ENCODE results near the gene KRT17. TPM values are rescaled to one million over a fixed set of nuclear protein-coding genes. Genes with fewer than 3 reads are reported as not detected.

The KRT17 gene
- polyA plus RNA-seq (0.78 TPM in 1 of 2 replicates, not detected in the other), polyA minus RNA-seq (not detected in 2 replicates)

- Histone ChIP-seq H3K9me2 (ENCODE audit: insufficient read depth, low read length) (no peaks in the 10 kb centered on the region), H3K9ac (ENCODE audit: low read length) (no peak within 1 kb of the TSS), H3K4me2 (ENCODE audit: low read length) (no peak within 1 kb of the TSS), H4K20me1 (ENCODE audit: insufficient read depth) (no peaks in the 10 kb centered on the region), H3K36me3 (ENCODE audit: insufficient read depth, low read length) (no peaks in the 10 kb centered on the region), H2AFZ (ENCODE audit: low read depth, low read length) (no peak within 1 kb of the TSS), H3K27me3 (ENCODE audit: insufficient read depth, low read depth, low read length) (no peaks in the 10 kb centered on the region), H3K79me2 (replicated peaks; ENCODE audit: insufficient read depth, low read length) (no peaks in the 10 kb centered on the region), H3F3A (ENCODE audit: insufficient read depth, low read length, poor library complexity, severe bottlenecking) (no peaks in the 10 kb centered on the region), H3K4me3 (ENCODE audit: low read length) (no peak within 1 kb of the TSS), H3K27ac (ENCODE audit: low read length) (no peak within 1 kb of the TSS), H3K9me3 (ENCODE audit: low read length) (no peaks in the 10 kb centered on the region)
- TF ChIP-seq MXI1 (conservative IDR thresholded peaks at IDR 0.05; ENCODE audit: poor library complexity, severe bottlenecking) (no peak), RAD21 (conservative IDR thresholded peaks at IDR 0.05) (no peak), CTCF (IDR thresholded peaks at IDR 0.05; ENCODE audit: poor library complexity, severe bottlenecking) (no peak), EP300 (conservative IDR thresholded peaks at IDR 0.05; ENCODE audit: poor library complexity, severe bottlenecking) (no peak)
These were observed at the start of gene KRT17 for GRCh38 chr17:41624208-41625101. KRT17 (minus strand) TSS chr17:41624575; CDS start chr17:41624509, 66 bp downstream.

GRCh38 chr17:41672153-41672552, 47.8 kb upstream of the KRT17 start:
- Histone ChIP-seq H3K27ac (ENCODE audit: low read length) (no peak overlapping the region), H2AFZ (ENCODE audit: low read depth, low read length) (no peak overlapping the region), H3K9me2 (ENCODE audit: insufficient read depth, low read length) (no peaks in the 10 kb centered on the region), H4K20me1 (ENCODE audit: insufficient read depth) (no peaks in the 10 kb centered on the region), H3K9ac (ENCODE audit: low read length) (no peak overlapping the region), H3F3A (ENCODE audit: insufficient read depth, low read length, poor library complexity, severe bottlenecking) (no peaks in the 10 kb centered on the region), H3K4me3 (ENCODE audit: low read length) (no peak overlapping the region), H3K9me3 (ENCODE audit: low read length) (no peaks in the 10 kb centered on the region), H3K27me3 (ENCODE audit: insufficient read depth, low read depth, low read length) (no peaks in the 10 kb centered on the region), H3K79me2 (replicated peaks; ENCODE audit: insufficient read depth, low read length) (no peaks in the 10 kb centered on the region), H3K4me2 (ENCODE audit: low read length) (no peak overlapping the region), H3K36me3 (ENCODE audit: insufficient read depth, low read length) (no peaks in the 10 kb centered on the region)
- TF ChIP-seq REST (IDR thresholded peaks at IDR 0.05; ENCODE audit: borderline replicate concordance) = no peak
- TF ChIP-seq POLR2AphosphoS5 (IDR thresholded peaks at IDR 0.05) = no peak
- TF ChIP-seq MXI1 (conservative IDR thresholded peaks at IDR 0.05; ENCODE audit: poor library complexity, severe bottlenecking) = no peak

Data from neural cell (in vitro differentiated cells).